ENCODE data around the gene MALSU1. TPM values are rescaled to one million over a fixed set of nuclear protein-coding genes. Genes with fewer than 3 reads are reported as not detected.
A peak's percentile ranks its signal among the peaks of the same experiment; 100 is the strongest.

The MALSU1 gene
- total and polyA plus RNA-seq, 2 of the 13 experiments (the other 11 are each of a cell fraction or from before 2014, with no cell fraction given), result 72.0 to 141 TPM

DNA sequence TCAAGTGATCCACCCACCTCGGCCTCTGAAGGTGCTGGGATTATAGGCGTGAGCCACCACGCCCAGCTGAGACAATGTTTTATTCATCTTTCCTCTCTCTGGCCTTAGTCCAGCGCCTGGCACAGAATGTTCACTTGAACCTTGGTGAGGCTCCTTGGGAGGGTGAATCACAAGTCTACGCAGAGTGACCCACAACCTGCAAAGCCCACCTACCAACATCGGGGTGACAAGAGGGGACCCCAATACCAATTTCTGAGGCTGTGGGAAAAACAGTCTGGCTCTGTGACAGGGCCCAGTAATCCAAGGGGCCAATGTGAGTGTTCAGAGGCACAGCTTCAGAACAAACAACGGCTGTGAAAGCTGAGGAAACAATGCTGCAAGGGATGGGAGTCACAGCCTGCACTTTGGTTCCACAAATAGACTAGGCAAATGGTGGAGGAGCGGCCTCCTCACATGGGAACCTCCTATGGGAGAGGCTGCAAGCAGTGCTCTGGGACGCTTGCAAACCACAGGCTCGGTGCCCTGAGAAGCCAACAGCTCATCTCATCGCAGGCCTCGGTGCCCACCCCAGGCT is 5.6 kb upstream of the MALSU1 start (continued):
- TF ChIP-seq, protein P1, sequence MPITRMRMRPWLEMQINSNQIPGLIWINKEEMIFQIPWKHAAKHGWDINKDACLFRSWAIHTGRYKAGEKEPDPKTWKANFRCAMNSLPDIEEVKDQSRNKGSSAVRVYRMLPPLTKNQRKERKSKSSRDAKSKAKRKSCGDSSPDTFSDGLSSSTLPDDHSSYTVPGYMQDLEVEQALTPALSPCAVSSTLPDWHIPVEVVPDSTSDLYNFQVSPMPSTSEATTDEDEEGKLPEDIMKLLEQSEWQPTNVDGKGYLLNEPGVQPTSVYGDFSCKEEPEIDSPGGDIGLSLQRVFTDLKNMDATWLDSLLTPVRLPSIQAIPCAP (CRISPR knock-in tag; IDR thresholded peaks at IDR 0.05; ENCODE audit: low read depth), result no peak
- TF ChIP-seq ZNF773 (CRISPR knock-in tag; IDR thresholded peaks at IDR 0.05; ENCODE audit: borderline replicate concordance), result no peak
- TF ChIP-seq, protein P2, sequence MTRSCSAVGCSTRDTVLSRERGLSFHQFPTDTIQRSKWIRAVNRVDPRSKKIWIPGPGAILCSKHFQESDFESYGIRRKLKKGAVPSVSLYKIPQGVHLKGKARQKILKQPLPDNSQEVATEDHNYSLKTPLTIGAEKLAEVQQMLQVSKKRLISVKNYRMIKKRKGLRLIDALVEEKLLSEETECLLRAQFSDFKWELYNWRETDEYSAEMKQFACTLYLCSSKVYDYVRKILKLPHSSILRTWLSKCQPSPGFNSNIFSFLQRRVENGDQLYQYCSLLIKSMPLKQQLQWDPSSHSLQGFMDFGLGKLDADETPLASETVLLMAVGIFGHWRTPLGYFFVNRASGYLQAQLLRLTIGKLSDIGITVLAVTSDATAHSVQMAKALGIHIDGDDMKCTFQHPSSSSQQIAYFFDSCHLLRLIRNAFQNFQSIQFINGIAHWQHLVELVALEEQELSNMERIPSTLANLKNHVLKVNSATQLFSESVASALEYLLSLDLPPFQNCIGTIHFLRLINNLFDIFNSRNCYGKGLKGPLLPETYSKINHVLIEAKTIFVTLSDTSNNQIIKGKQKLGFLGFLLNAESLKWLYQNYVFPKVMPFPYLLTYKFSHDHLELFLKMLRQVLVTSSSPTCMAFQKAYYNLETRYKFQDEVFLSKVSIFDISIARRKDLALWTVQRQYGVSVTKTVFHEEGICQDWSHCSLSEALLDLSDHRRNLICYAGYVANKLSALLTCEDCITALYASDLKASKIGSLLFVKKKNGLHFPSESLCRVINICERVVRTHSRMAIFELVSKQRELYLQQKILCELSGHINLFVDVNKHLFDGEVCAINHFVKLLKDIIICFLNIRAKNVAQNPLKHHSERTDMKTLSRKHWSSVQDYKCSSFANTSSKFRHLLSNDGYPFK (CRISPR knock-in tag; IDR thresholded peaks at IDR 0.05; ENCODE audit: borderline replicate concordance), result no peak
- TF ChIP-seq HIVEP1 (CRISPR knock-in tag; IDR thresholded peaks at IDR 0.05), result peak; percentile 15; the same call in 1 of the 2 replicates
- TF ChIP-seq FOXK2 (IDR thresholded peaks at IDR 0.05), result no peak
- TF ChIP-seq POLR2G (IDR thresholded peaks at IDR 0.05; ENCODE audit: low read depth, low read length), result peak; percentile 85
- TF ChIP-seq SP2 (CRISPR knock-in tag; IDR thresholded peaks at IDR 0.05), result no peak
- peak; percentile 91 for TF ChIP-seq KDM6A (CRISPR knock-in tag; IDR thresholded peaks at IDR 0.05; ENCODE audit: low read depth)
- TF ChIP-seq, protein P3, sequence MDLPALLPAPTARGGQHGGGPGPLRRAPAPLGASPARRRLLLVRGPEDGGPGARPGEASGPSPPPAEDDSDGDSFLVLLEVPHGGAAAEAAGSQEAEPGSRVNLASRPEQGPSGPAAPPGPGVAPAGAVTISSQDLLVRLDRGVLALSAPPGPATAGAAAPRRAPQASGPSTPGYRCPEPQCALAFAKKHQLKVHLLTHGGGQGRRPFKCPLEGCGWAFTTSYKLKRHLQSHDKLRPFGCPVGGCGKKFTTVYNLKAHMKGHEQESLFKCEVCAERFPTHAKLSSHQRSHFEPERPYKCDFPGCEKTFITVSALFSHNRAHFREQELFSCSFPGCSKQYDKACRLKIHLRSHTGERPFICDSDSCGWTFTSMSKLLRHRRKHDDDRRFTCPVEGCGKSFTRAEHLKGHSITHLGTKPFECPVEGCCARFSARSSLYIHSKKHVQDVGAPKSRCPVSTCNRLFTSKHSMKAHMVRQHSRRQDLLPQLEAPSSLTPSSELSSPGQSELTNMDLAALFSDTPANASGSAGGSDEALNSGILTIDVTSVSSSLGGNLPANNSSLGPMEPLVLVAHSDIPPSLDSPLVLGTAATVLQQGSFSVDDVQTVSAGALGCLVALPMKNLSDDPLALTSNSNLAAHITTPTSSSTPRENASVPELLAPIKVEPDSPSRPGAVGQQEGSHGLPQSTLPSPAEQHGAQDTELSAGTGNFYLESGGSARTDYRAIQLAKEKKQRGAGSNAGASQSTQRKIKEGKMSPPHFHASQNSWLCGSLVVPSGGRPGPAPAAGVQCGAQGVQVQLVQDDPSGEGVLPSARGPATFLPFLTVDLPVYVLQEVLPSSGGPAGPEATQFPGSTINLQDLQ (CRISPR knock-in tag; IDR thresholded peaks at IDR 0.05), result no peak
- no peak for TF ChIP-seq ZNF354B (CRISPR knock-in tag; IDR thresholded peaks at IDR 0.05)
- peak; percentile 53; the same call in 1 of the 2 replicates for TF ChIP-seq HOXD1 (CRISPR knock-in tag; IDR thresholded peaks at IDR 0.05)
- TF ChIP-seq, protein P4, sequence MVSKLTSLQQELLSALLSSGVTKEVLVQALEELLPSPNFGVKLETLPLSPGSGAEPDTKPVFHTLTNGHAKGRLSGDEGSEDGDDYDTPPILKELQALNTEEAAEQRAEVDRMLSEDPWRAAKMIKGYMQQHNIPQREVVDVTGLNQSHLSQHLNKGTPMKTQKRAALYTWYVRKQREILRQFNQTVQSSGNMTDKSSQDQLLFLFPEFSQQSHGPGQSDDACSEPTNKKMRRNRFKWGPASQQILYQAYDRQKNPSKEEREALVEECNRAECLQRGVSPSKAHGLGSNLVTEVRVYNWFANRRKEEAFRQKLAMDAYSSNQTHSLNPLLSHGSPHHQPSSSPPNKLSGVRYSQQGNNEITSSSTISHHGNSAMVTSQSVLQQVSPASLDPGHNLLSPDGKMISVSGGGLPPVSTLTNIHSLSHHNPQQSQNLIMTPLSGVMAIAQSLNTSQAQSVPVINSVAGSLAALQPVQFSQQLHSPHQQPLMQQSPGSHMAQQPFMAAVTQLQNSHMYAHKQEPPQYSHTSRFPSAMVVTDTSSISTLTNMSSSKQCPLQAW (CRISPR knock-in tag; IDR thresholded peaks at IDR 0.05), result peak; percentile 86
- TF ChIP-seq ZSCAN25 (CRISPR knock-in tag; IDR thresholded peaks at IDR 0.05), result peak; percentile 40; the same call in 1 of the 2 replicates
- TF ChIP-seq ZNF644 (CRISPR knock-in tag; IDR thresholded peaks at IDR 0.05; ENCODE audit: low read depth), result peak; percentile 98
- TF ChIP-seq, protein P5, sequence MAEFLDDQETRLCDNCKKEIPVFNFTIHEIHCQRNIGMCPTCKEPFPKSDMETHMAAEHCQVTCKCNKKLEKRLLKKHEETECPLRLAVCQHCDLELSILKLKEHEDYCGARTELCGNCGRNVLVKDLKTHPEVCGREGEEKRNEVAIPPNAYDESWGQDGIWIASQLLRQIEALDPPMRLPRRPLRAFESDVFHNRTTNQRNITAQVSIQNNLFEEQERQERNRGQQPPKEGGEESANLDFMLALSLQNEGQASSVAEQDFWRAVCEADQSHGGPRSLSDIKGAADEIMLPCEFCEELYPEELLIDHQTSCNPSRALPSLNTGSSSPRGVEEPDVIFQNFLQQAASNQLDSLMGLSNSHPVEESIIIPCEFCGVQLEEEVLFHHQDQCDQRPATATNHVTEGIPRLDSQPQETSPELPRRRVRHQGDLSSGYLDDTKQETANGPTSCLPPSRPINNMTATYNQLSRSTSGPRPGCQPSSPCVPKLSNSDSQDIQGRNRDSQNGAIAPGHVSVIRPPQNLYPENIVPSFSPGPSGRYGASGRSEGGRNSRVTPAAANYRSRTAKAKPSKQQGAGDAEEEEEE (CRISPR knock-in tag; IDR thresholded peaks at IDR 0.05; ENCODE audit: borderline replicate concordance), result no peak
- TF ChIP-seq RNF2 (conservative IDR thresholded peaks at IDR 0.05; ENCODE audit: low read depth), result no peak
- TF ChIP-seq ZFP41 (CRISPR knock-in tag; IDR thresholded peaks at IDR 0.05; ENCODE audit: borderline replicate concordance), result no peak
- TF ChIP-seq, protein P6, sequence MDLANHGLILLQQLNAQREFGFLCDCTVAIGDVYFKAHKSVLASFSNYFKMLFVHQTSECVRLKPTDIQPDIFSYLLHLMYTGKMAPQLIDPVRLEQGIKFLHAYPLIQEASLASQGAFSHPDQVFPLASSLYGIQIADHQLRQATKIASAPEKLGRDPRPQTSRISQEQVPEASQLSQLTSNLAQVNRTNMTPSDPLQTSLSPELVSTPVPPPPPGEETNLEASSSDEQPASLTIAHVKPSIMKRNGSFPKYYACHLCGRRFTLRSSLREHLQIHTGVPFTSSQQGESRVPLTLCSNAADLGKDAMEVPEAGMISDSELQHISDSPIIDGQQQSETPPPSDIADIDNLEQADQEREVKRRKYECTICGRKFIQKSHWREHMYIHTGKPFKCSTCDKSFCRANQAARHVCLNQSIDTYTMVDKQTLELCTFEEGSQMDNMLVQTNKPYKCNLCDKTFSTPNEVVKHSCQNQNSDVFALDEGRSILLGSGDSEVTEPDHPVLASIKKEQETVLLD (CRISPR knock-in tag; IDR thresholded peaks at IDR 0.05; ENCODE audit: low read depth), result no peak
- TF ChIP-seq NFE2 (CRISPR knock-in tag; IDR thresholded peaks at IDR 0.05), result no peak
